HG02973 (cell line): ENCODE results near the gene CIP2A.

Experiments used
- ATAC-seq: cut with Tn5 transposase; IDR thresholded peaks from one replicate; pipeline ENCODE4 v1.9.1; 2021; ENCODE audit warnings: moderate library complexity; ENCODE audit not compliant: unreplicated experiment

CIP2A gene

GRCh38 chr3:108564564-108564963, 24.7 kb downstream of the CIP2A start:
- ATAC-seq, result no peak

- no peak for ATAC-seq
These were observed 26.7 kb downstream of the CIP2A start for GRCh38 chr3:108562565-108562964.

GRCh38 chr3:108555966-108556581, 33.2 kb downstream of the CIP2A start:
- ATAC-seq, result no peak

GRCh38 chr3:108554913-108555571, 34.2 kb downstream of the CIP2A start:
- ATAC-seq, result no peak

DNA sequence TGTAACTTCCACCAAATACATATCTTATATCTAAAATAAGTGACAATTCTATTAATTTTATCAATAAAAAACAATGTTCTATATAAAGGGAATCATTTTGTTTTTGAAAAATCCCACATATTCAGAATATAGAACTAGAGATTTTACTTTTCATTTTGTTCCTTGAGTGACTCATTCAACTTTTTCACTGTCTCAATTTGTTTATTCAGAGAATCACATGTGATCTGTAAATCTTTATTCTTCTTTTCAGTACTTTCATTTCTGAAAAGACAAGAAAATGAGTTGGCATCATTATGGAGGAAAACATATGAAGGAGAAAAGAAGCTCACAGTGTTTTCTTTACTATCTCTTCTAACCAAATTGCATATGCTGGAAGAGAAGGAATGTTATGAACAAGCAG, 35.0 kb downstream of the CIP2A start:
- ATAC-seq, result no peak

DNA sequence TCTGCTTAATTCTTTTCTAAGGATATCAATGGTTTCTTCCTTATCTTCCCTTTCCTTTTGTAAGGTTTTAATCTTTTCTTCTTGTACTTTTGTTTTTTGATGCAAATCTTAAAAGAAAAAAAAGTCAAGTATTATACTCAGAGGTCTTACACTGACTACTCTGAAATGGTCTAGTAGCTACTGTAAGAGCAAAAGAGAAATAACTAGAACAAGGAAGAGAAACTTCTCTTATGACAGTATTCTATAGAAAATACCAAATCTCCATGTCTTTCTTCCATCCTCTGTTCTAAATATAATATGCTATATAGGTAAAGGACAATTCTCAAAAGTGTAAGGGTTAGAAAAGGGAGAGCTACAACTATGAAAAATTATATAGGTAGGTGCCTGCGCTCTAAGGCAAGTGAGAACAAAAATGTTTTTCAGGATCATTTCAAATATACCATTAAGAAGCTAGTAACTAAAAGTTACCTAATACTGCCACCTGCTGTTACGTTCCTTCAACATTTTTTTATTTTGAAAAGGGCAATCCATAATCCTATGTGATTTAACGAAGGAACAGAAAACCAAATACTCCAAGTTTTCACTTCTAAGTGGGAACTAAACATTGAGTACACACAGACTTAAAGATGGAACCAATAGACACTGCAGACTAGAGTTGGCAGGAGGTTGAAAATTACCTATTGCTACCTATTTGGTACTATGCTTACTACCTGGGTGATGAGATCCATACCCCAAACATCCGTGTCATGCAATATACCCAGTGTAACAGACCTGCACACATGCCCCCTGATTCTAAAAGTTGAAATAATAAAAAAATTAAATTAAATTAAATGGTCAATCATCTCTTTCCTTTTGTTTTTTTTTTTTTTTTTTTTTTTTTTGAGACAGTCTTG, 36.7 kb downstream of the CIP2A start:
- ATAC-seq, result peak; percentile 52

DNA sequence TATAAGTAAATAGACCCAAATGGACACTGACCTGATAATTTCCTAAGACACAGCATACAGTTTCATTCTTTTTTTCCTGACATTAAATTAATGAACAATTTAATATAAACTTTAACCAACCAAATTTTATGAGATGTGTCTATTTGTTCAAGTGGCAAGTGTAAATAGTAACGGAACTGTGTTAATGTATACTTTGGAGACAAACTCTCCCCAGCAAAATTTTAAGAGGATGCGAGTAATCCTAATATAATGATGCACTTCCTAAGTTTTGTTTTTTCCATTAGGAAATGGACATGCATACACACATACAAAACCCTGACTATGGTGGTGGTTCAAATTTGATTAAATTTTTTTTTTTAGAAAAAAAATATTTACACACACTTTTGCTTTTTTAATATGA, 40.4 kb downstream of the CIP2A start:
- no peak for ATAC-seq

- no peak for ATAC-seq
These were observed 40.9 kb downstream of the CIP2A start for GRCh38 chr3:108548304-108548703.

- ATAC-seq, result no peak
These were observed 42.5 kb downstream of the CIP2A start for GRCh38 chr3:108546692-108547091.

GRCh38 chr3:108546247-108546646, 43.0 kb downstream of the CIP2A start:
- no peak for ATAC-seq

DNA sequence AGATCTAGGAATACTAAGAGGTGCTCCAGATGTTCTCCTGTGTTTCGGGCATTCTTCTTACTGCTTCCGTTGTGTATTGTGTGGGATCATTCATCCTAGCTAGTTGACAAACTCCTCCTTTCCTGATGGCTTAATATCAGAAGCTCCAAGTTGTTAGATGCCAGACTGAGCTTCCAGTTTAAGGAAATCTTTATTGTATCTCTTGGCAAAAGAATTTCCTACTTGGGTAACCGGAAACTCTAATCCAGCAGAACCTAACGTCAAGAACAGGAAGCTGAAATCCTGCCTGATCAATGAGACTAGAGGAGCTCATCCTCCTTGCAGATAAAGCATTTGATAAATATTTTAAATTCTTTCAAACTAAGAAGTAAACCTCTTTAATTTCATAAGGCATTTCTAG, 51.2 kb downstream of the CIP2A start:
- no peak for ATAC-seq

DNA sequence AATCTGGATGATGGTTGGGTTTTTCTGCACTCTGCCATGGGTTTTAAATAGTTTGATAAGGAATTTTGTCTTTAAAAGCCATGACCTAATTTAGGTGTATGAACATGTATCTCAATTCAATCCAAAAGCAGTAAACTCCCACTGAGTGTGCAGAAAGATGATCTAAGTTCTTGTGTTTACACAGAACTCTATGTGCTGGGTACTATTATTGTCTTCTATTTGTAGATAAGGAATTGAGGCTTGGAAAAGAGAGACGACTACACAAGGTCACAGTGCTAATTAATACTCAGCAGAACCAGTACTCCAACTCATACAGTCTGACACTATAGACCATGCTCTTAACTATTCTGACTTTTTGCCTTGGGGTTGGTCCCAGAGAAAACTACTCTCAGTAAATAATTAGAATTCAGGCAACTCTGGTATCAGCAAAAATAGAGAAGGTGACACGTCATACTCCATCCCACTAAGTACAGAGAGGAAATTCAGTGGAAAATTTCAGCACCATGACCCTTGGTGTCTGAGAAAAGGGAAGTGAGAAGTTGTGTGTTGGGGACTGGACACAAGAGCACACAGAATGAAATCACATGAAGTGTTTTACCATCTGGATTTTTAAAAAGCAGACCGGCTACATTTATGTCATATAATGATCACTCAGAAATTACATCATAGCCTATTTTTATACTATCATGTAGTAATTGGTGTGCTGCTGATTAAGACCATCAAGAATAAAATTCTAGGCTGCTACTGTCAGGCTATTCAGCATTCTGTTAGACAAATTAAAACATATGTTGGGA, 60.6 kb downstream of the CIP2A start:
- peak; percentile 96 for ATAC-seq

DNA sequence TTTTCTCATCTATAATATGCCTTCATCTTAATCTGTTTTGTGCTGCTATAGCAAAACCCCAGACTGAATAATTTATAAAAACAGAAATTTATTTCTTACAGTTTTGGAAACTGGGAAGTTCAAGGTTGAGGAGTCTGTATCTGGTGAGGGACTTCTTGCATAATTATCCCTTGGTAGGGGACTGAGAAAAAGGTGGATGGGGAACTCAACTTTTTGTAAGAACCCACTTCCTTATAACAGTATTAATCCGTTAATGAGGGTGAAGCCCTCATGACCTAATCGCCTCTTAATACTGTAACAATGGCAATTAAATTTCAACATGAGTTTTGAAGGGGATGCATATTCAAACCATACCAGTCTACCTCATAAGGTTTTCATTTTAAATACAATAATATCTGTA, 61.4 kb downstream of the CIP2A start:
- ATAC-seq, result no peak

GRCh38 chr3:108527109-108527508, 62.1 kb downstream of the CIP2A start:
- ATAC-seq, result no peak

GRCh38 chr3:108525971-108526370, 63.3 kb downstream of the CIP2A start:
- ATAC-seq, result no peak

DNA sequence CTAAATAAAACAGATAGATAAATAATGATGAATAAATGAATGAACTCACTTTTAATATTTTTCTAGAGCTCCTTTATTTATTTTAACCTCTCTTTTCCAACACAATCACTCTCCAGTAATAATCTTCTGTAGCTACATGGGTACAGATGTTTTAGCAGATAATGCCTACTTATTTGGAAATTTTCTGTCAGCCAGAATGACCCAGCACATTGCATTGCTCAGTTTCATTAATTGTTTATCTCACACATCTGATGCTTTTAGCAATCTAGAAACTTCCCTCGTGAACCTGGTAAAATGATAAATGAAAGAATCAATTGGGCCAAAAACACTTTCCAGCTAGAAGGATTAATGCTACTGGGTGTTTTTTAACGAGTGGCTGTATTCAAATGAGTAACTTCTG, 64.0 kb downstream of the CIP2A start:
- ATAC-seq, result no peak

- ATAC-seq, result no peak
These were observed 64.7 kb downstream of the CIP2A start for GRCh38 chr3:108524537-108524936.

DNA sequence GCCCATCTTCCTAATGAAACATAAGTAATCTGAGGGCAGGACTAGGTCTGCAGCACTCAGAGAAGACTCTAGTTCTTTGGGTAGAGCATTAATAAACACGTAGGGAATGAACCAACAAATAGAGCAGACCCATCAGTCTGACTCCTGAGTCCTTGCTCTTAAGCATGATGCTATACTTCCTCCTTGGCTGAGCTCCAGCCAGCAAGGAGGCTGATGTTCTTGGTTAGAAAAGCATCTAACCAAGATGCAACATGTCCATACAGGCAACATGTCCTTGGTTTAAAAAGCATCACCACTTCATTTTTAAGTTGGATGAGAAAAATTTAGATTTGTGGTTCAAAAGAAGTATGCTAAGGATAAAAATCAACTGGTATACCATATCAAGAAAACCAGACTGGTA, 70.3 kb downstream of the CIP2A start:
- no peak for ATAC-seq

DNA sequence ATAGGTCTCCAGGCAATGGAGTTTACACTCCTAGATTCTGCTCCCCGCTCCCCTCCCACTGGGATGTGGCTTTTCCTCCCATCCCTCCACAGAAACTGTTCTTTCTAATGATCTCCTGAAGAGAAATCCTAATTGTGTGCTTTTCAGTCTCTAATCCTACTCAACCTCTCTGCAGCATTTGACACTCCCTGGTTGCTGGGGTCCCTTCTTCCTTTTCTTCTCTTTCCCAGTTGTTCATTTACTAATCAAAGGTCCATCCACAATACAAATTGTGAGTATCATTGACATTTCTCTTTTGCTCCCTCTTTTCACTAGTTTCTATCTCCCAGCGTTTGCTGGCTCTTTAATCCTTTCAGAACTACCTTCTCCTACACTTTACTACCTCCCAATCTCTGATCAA, 72.4 kb downstream of the CIP2A start:
- no peak for ATAC-seq

DNA sequence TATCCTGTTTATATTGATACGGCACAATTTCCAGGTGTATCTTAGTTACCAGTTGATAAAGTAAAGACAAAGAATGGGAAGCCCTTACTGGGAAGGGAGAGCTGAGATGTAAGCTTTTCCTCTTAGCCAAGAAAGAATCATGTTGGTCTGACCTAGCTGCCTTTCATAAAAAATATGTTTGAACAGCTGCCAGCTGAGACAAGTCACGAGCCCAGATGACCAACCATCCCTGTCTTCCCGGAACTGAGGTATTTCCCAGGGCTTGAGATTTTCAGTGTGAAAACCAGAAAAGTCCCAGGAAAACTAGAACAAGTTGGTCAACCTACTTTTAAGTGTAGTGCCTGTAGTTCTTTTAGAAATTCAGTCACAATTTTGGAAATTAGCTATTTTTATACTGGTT, 75.3 kb downstream of the CIP2A start:
- ATAC-seq, result no peak

DNA sequence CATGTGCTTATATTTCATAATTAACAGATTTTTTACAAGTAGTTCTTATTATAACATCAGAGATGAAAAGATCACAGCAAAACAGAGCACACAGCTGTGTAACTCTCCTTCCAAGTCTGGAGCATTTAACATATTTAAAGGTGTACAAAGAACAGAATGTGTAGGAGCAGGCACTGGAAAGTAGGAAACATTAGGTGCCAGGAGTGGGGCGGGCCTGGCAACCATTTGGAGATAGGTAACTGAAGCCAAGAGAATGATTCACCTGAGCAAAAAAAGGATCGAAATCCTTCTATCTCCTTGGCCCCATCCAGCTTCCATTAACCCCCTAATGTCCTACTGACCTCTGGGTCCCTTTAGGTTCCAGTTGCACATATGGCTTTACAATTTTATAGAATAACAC, 76.6 kb downstream of the CIP2A start:
- no peak for ATAC-seq
